A549 (cell line): ENCODE results near the gene ZNF541.

Experiments
- CTCF ChIP-seq: fragments of >200 bp; sonication (Bioruptor Twin); formaldehyde crosslinking; IDR thresholded peaks from 3 replicates; pipeline ENCODE4 v1.5.1; 2016
- ESRRA ChIP-seq: fragments of 150-350 bp; IDR thresholded peaks from 2 replicates; pipeline ENCODE4 v1.6.1; 2014; ENCODE audit warnings: mild to moderate bottlenecking, low read length, borderline replicate concordance
- PBX3 ChIP-seq: IDR thresholded peaks from 2 replicates; pipeline ENCODE4 v1.6.1; 2012
- TF ChIP-seq, protein P1 (sequence below): IDR thresholded peaks from 2 replicates; pipeline ENCODE4 v1.6.1; 2012

DNA sequence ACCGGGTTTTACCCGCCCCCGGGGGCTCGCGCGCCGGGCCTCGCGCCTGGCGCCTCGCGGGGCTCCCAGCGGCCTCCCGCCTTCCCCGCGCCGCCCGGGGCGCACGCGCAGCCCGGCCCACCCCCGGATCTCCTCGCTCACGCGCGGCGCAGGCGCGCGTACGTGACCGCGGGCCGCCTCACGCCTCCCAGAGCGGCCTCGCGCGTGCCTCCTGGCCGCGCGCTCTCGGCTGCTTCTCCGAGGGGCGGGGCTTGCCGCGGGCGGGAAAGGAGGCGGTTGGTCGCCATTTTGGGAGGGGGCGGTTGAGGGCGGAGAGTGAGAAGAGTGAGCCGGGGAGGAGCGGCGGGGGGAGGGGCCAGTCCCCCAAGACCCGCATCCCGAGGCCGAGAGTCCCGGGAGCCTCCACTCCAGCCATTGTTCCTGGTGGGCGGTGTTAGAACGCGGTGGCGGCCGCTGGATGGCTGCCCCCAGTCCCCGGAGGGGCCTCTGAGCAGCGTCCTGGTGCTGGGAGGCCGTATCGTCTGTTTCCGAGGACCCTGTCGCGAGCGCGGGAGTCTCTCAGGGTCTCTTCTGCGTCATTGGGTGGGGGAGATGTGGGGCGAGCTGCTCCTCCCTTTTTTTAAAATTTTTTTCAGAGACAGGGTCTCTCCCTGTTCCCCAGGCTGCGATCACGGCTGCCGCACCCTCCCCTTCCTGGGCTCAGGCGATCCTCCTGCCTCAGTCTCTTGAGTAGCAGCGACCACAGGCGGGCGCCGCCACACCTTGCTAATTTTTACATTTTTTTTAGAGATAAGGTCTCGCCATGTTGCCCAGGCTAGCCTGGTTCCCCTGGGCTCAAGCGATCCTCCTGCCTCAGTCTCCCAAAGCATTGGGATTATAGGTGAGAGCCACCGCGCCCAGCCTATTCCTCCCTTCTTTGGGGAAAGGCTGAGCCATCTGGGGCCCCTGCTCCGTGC lies at the start of gene ZNF541:
- no peak for TF ChIP-seq CTCF
- TF ChIP-seq, protein P1, sequence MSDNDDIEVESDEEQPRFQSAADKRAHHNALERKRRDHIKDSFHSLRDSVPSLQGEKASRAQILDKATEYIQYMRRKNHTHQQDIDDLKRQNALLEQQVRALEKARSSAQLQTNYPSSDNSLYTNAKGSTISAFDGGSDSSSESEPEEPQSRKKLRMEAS: no peak
- TF ChIP-seq PBX3: no peak
- TF ChIP-seq ESRRA: no peak
